Activated T-helper 1 cell treated with anti-CD3 and anti-CD28 coated beads, Interleukin-12 subunit alpha, Interleukin-12 subunit beta, Interleukin-2, Interleukin-4 antibody, amounts not matched to agents 30 ng/mL and 10 ng/mL and 1 ng/mL, durations not matched to agents 14 hours and 24 hours and 36 hours (primary cell): ENCODE measurements around the gene ATP5PD. TPM values are rescaled to one million over a fixed set of nuclear protein-coding genes. Genes with fewer than 3 reads are reported as not detected.

ENCODE experiments used
- total RNA-seq: library from RNA; stranded (reverse); gene quantifications from 2 replicates; pipeline ENCODE4 v1.2.3, GENCODE V29; 2022

ATP5PD gene
- total RNA-seq, 1 donor from 2014 or later = 152 TPM

Other genes with a start within 250 kb of the ATP5PD start
- gene GRIN2C, start 187.1 kb downstream of the ATP5PD start, total RNA-seq = 0.02 and 0.34 TPM in 2 replicates
- gene FDXR, start 174.0 kb downstream of the ATP5PD start, total RNA-seq = 20.1 and 21.5 TPM in 2 replicates
- gene FADS6, start 153.3 kb downstream of the ATP5PD start, total RNA-seq = not detected in 2 replicates
- gene USH1G, start 123.7 kb downstream of the ATP5PD start, total RNA-seq = not detected in 2 replicates
- gene OTOP2, start 122.7 kb downstream of the ATP5PD start, total RNA-seq = not detected in 2 replicates
- gene OTOP3, start 111.1 kb downstream of the ATP5PD start, total RNA-seq = not detected in 2 replicates
- gene HID1, start 74.2 kb downstream of the ATP5PD start, total RNA-seq = 0.29 and 0.31 TPM in 2 replicates
- gene CDR2L, start 59.3 kb downstream of the ATP5PD start, total RNA-seq = 1.1 and 1.3 TPM in 2 replicates
- 77.8 and 78.1 TPM in 2 replicates for gene MRPL58, start 34.3 kb downstream of the ATP5PD start, total RNA-seq
- gene KCTD2, start 256 bp upstream of the ATP5PD start, total RNA-seq = 21.2 and 22.6 TPM in 2 replicates
- 5.5 and 7.2 TPM in 2 replicates for gene SLC16A5, start 41.0 kb upstream of the ATP5PD start, total RNA-seq
- gene ARMC7, start 63.0 kb upstream of the ATP5PD start, total RNA-seq = 11.6 and 13.0 TPM in 2 replicates
- gene NT5C, start 84.8 kb upstream of the ATP5PD start, total RNA-seq = 80.0 and 80.1 TPM in 2 replicates
- gene JPT1, start 107.5 kb upstream of the ATP5PD start, total RNA-seq = 271 and 299 TPM in 2 replicates
- 649 and 656 TPM in 2 replicates for gene SUMO2, start 136.0 kb upstream of the ATP5PD start, total RNA-seq
- 122 and 129 TPM in 2 replicates for gene NUP85, start 158.7 kb upstream of the ATP5PD start, total RNA-seq
- 93.4 and 94.3 TPM in 2 replicates for gene GGA3, start 214.6 kb upstream of the ATP5PD start, total RNA-seq
- 126 and 130 TPM in 2 replicates for gene MRPS7, start 214.9 kb upstream of the ATP5PD start, total RNA-seq
- 49.0 and 49.3 TPM in 2 replicates for gene MIF4GD, start 224.3 kb upstream of the ATP5PD start, total RNA-seq
- 119 and 126 TPM in 2 replicates for gene SLC25A19, start 242.5 kb upstream of the ATP5PD start, total RNA-seq